K562 (cell line): ENCODE data around the gene FAM9B. TPM values are rescaled to one million over a fixed set of nuclear protein-coding genes. Genes with fewer than 3 reads are reported as not detected.

Experiments
- ATAC-seq: fragments of 200-7000 bp; cut with Tn5 transposase; 3 replicates; pipeline ENCODE4 v1.9.1; 2020; ENCODE audit warnings: moderate library complexity
- BruUV-seq: library from RNA; stranded (reverse); fragments of 400-500 nt; replicated peaks from 2 replicates; lab custom pipeline; 2021; lab: Mats Ljungman, UMichigan
- CTCF ChIA-PET: fragments of 300-600 bp; formaldehyde crosslinking; extraction: SDS; loops from one replicate; lab custom pipeline; 2021; ENCODE audit warnings: low intra/inter-chr PET ratio; lab: Yijun Ruan, JAX
- POLR2A ChIA-PET: fragments of 300-600, 350-650 bp; sonication (Branson Sonifier 250); formaldehyde crosslinking; extraction: SDS; loops from one replicate; lab custom pipeline; 2021; ENCODE audit warnings: antibody characterized with exemption, inconsistent platforms; lab: Yijun Ruan, JAX
- DNase-seq, 4 experiments: peaks; one replicate each; pipeline versions ENCODE4 v3.0.0 to v3.0.0-alpha.2; 2011 to 2018; ENCODE audit warnings: low spot score in 3 of 4, mixed read lengths in 3 of 4; ENCODE audit errors: extremely low read depth in 1 of 4
- FAIRE-seq: peaks from 2 replicates; lab custom pipeline; 2011; peaks lifted over from hg19 to GRCh38; lab: Jason Lieb, UNC
- H2AFZ ChIP-seq: 2 replicates; pipeline ENCODE4 v1.6.0; 2011; ENCODE audit warnings: low read depth, low read length, control low read depth, inconsistent platforms
- H3K27ac ChIP-seq: fragments of 200-600 bp; 3 replicates; pipeline ENCODE4 v1.8.0; 2011; ENCODE audit warnings: low read depth, mild to moderate bottlenecking, control low read depth, inconsistent platforms, low read length, moderate library complexity, mixed read lengths; ENCODE audit errors: extremely low read depth
- H3K27me3 ChIP-seq, 2 experiments: fragments of 300-600 bp in 1 of 2; 2 replicates in 1 of 2; 3 replicates in 1 of 2; pipeline versions ENCODE4 v1.6.0 to v1.8.0; 2011; ENCODE audit warnings: inconsistent platforms in 2 of 2, low read length in 2 of 2, mild to moderate bottlenecking in 1 of 2, mixed read lengths in 1 of 2, moderate library complexity in 1 of 2; ENCODE audit not compliant: control insufficient read depth in 2 of 2, insufficient read depth in 2 of 2
- H3K36me3 ChIP-seq: fragments of 300-600 bp; 3 replicates; pipeline ENCODE4 v1.8.0; 2011; ENCODE audit warnings: mild to moderate bottlenecking, low read length, inconsistent platforms; ENCODE audit not compliant: control insufficient read depth, insufficient read depth
- H3K4me1 ChIP-seq, 2 experiments: fragments of 200-600 bp in 1 of 2; replicated peaks in 1 of 2; 2 replicates in 1 of 2; 3 replicates in 1 of 2; pipeline versions ENCODE4 v1.5.1 to v1.8.0; 2011; ENCODE audit warnings: inconsistent platforms in 2 of 2, low read length in 2 of 2, mild to moderate bottlenecking in 1 of 2, mixed read lengths in 1 of 2, moderate library complexity in 1 of 2; ENCODE audit not compliant: control insufficient read depth in 2 of 2, insufficient read depth in 2 of 2
- H3K4me2 ChIP-seq: 2 replicates; pipeline ENCODE4 v1.6.1; 2011; ENCODE audit warnings: low read length, control low read depth, inconsistent platforms, mixed read lengths; ENCODE audit not compliant: insufficient read depth
- H3K4me3 ChIP-seq: fragments of 200-600 bp; sonication (generic), shearing (Covaris generic); 2 replicates; pipeline ENCODE4 v1.5.1; 2016; ENCODE audit warnings: control low read depth, inconsistent platforms
- H3K79me2 ChIP-seq: fragments of 200-600 bp; 3 replicates; pipeline ENCODE4 v1.8.0; 2011; ENCODE audit warnings: low read length, inconsistent platforms; ENCODE audit not compliant: control insufficient read depth, insufficient read depth
- H3K9ac ChIP-seq, 2 experiments: 2 replicates each; pipeline versions ENCODE4 v1.6.0 to v1.6.1; 2011; ENCODE audit warnings: low read depth in 2 of 2, low read length in 2 of 2, control low read depth in 1 of 2, inconsistent platforms in 1 of 2, mild to moderate bottlenecking in 1 of 2, mixed read lengths in 1 of 2; ENCODE audit not compliant: insufficient read depth in 1 of 2
- H3K9me1 ChIP-seq: one replicate; pipeline ENCODE4 v1.6.0; 2011; ENCODE audit warnings: inconsistent platforms, mild to moderate bottlenecking, low read length, moderate library complexity; ENCODE audit not compliant: control insufficient read depth, insufficient read depth
- H3K9me3 ChIP-seq: replicated peaks from 2 replicates; pipeline ENCODE4 v1.5.1; 2011; ENCODE audit warnings: low read depth, low read length, inconsistent platforms; ENCODE audit not compliant: control insufficient read depth, insufficient read depth
- H4K20me1 ChIP-seq: replicated peaks from 2 replicates; pipeline ENCODE4 v1.6.1; 2011; ENCODE audit warnings: low read length, inconsistent platforms, mixed read lengths; ENCODE audit not compliant: control insufficient read depth, insufficient read depth
- DNMT1 ChIP-seq: fragments of 450-650 bp; IDR thresholded peaks from 2 replicates; pipeline ENCODE4 v1.6.1; 2016; ENCODE audit warnings: antibody characterized with exemption, mild to moderate bottlenecking
- HDGF ChIP-seq: fragments of 450-650 bp; IDR thresholded peaks from 2 replicates; pipeline ENCODE4 v1.6.1; 2016
- KAT7 ChIP-seq: sonication (generic); formaldehyde crosslinking; IDR thresholded peaks from 2 replicates; pipeline ENCODE4 v1.8.0; 2022; ENCODE audit warnings: missing genetic modification reagents, mild to moderate bottlenecking, borderline replicate concordance
- KLF10 ChIP-seq: fragments of 250-450 bp; sonication (Bioruptor Pico); IDR thresholded peaks from 2 replicates; pipeline ENCODE4 v1.6.1; 2021; ENCODE audit warnings: matching md5 sums
- MTF1 ChIP-seq: fragments of 250-450 bp; sonication (Bioruptor Pico); IDR thresholded peaks from 2 replicates; pipeline ENCODE4 v1.9.0; 2021; ENCODE audit warnings: moderate library complexity, mild to moderate bottlenecking, inconsistent platforms, borderline replicate concordance
- RFX7 ChIP-seq: fragments of 250-450 bp; sonication (Bioruptor Pico); IDR thresholded peaks from 2 replicates; pipeline ENCODE4 v1.5.1; 2021; ENCODE audit warnings: mild to moderate bottlenecking
- TBL1XR1 ChIP-seq, 2 experiments: IDR thresholded peaks; 2 replicates each; pipeline ENCODE4 v1.6.1; 2012; ENCODE audit warnings: improper control_type of control experiment in 2 of 2, low read length in 2 of 2, mild to moderate bottlenecking in 1 of 2
- ZNF197 ChIP-seq: fragments of 200-800 bp; sonication (Bioruptor generic); IDR thresholded peaks from 2 replicates; pipeline ENCODE4 v1.6.1; 2016; ENCODE audit warnings: low read depth, missing genetic modification characterization, missing compliant biosample characterization
- ZNF217 ChIP-seq: sonication (generic); formaldehyde crosslinking; IDR thresholded peaks from 2 replicates; pipeline ENCODE4 v1.8.0; 2022; ENCODE audit warnings: mild to moderate bottlenecking, missing genetic modification reagents
- ZNF696 ChIP-seq: fragments of 250-450 bp; sonication (Bioruptor Pico); conservative IDR thresholded peaks from 2 replicates; pipeline ENCODE4 v1.4.0; 2020; ENCODE audit warnings: mild to moderate bottlenecking, moderate library complexity
- WGBS: fragments of 100-300 bp; shearing (Covaris generic); methylation state at CpG from one replicate; pipeline ENCODE4 v1.1.6; 2016; ENCODE audit warnings: low coverage, mixed read lengths; ENCODE audit not compliant: insufficient coverage; ENCODE audit errors: missing lambda C conversion rate; 5-methylcytosine and 5-hydroxymethylcytosine counted together
- in situ Hi-C: fragments of 300-500 bp; cut with MboI; formaldehyde crosslinking; loops from 4 replicates; pipeline ENCODE4 v1.15.0; 2018; ENCODE audit warnings: inconsistent platforms, mixed read lengths
- intact Hi-C: fragments of 100-400 bp; cut with micrococcal nuclease; formaldehyde crosslinking; loops from 2 replicates; pipeline ENCODE4 v1.14.2; 2022
- polyA plus RNA-seq, 8 experiments: library from polyadenylated mRNA; depleted of rRNA in 4 of 8; stranded (reverse) in 5 of 8; unstranded in 3 of 8; fragments of >200 nt; fragmentation: Nextera tagmentation in 2 of 8; fragmentation: Illumina TruSeq in 1 of 8; extraction: Ambion mirVana in 2 of 8; extraction: Trizol in 1 of 8; gene quantifications; 2 replicates each; pipeline versions ENCODE4 v1.2.1 to v1.2.3, GENCODE V29; 2011 to 2014; ENCODE audit warnings: inconsistent platforms in 1 of 8, missing spikeins in 1 of 8
- total RNA-seq, 7 experiments: library from RNA; depleted of rRNA in 6 of 7; stranded (reverse); fragments of >200 nt in 6 of 7; fragmentation: Illumina TruSeq in 2 of 7; extraction: Trizol in 2 of 7; gene quantifications; 2 replicates each; pipeline versions ENCODE4 v1.2.1 to v1.2.3, GENCODE V29; 2011 to 2021; ENCODE audit warnings: low replicate concordance in 1 of 7
- TF ChIP-seq, protein P1 (sequence below), 2 experiments: fragments of 450-650 bp; IDR thresholded peaks; 2 replicates each; pipeline ENCODE4 v1.6.1; 2016

FAM9B gene
- total and polyA plus RNA-seq, 9 of the 15 experiments (the other 6 are each of a cell fraction or from before 2014, with no cell fraction given) = 0.53 to 4.6 (median 3.2) TPM

DNA sequence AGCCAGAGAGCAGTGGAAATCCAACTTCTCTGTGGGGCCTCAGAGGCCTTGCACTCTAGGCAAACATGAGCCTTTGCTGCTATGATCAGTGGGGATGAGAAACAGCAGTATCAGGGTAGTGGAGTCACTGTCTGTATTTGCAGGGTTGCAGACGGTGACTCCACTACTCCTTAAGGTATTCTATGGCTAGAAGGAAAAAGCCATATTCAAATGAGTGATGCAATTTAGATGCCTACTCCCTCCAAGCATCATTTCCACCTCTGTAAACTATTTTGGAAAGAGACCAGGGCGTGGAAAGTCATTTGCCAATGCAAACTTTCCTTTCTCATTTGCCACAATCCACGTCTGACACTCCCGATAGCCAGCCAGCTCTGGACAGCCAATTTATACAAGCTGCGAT is 35.6 kb upstream of the FAM9B start:
- Histone ChIP-seq H4K20me1 (no peaks in the 10 kb centered on the region), H3K27me3 (no peaks in the 10 kb centered on the region), H3K4me2 (no peak overlapping the region), H3K79me2 (no peaks in the 10 kb centered on the region), H3K9ac (no peak overlapping the region), H3K9me1 (no peaks in the 10 kb centered on the region), H2AFZ (no peak overlapping the region), H3K9me3 (no peaks in the 10 kb centered on the region), H3K27ac (no peak overlapping the region), H3K4me3 (no peak overlapping the region), H3K36me3 (no peaks in the 10 kb centered on the region), H3K4me1 (no peaks in the 10 kb centered on the region)
- in situ Hi-C loops (no loop called here), intact Hi-C loops (no loop called here)
- POLR2A ChIA-PET = no interaction called here
- DNase-seq (no peak), ATAC-seq (no peak), FAIRE-seq (no peak)
- TF ChIP-seq HDGF = no peak
- no peak for TF ChIP-seq ZNF197 (CRISPR knock-in tag)
- TF ChIP-seq KAT7 (CRISPR knock-in tag) = no peak
- TF ChIP-seq, protein P1, sequence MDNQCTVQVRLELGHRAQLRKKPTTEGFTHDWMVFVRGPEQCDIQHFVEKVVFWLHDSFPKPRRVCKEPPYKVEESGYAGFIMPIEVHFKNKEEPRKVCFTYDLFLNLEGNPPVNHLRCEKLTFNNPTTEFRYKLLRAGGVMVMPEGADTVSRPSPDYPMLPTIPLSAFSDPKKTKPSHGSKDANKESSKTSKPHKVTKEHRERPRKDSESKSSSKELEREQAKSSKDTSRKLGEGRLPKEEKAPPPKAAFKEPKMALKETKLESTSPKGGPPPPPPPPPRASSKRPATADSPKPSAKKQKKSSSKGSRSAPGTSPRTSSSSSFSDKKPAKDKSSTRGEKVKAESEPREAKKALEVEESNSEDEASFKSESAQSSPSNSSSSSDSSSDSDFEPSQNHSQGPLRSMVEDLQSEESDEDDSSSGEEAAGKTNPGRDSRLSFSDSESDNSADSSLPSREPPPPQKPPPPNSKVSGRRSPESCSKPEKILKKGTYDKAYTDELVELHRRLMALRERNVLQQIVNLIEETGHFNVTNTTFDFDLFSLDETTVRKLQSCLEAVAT (IDR thresholded peaks at IDR 0.05) = no peak
- no peak for TF ChIP-seq ZNF696
- TF ChIP-seq RFX7 (CRISPR knock-in tag) = no peak
- no peak for TF ChIP-seq KLF10 (CRISPR knock-in tag)
- no peak for TF ChIP-seq ZNF217 (CRISPR knock-in tag)
- no peak for TF ChIP-seq TBL1XR1 (IDR thresholded peaks at IDR 0.05; ENCODE audit: low read length in 2 of 2)
- no peak for TF ChIP-seq MTF1 (CRISPR knock-in tag)
- no peak for TF ChIP-seq DNMT1
- WGBS = 0% methylated on average over 5 of the region's 5 CpGs
- CTCF ChIA-PET = no interaction called here
- no TSS peak for BruUV-seq
